PC-3 (cell line): Measurements from ENCODE around the gene AGAP1. TPM values are rescaled to one million over a fixed set of nuclear protein-coding genes. Genes with fewer than 3 reads are reported as not detected.

Source experiments
- ATAC-seq: fragments of 200-7000 bp; cut with Tn5 transposase; 2 replicates; pipeline ENCODE4 v1.9.1; 2020; ENCODE audit warnings: mild to moderate bottlenecking, moderate library complexity
- BruUV-seq: library from RNA; stranded (reverse); fragments of 400-500 nt; replicated peaks from 2 replicates; lab custom pipeline; 2021; lab: Mats Ljungman, UMichigan
- CTCF ChIA-PET: fragments of 300-600 bp; sonication (Branson Sonifier 250); formaldehyde crosslinking; loops from one replicate; lab custom pipeline; 2022; ENCODE audit warnings: antibody characterized with exemption; lab: Charles Lee
- POLR2A ChIA-PET: fragments of 300-600 bp; sonication (Branson Sonifier 250); formaldehyde crosslinking; loops from one replicate; lab custom pipeline; 2022; ENCODE audit warnings: antibody characterized with exemption; ENCODE audit not compliant: unreplicated experiment; lab: Charles Lee
- DNase-seq: peaks from one replicate; pipeline ENCODE4 v3.0.0-alpha.2; 2015
- H2AFZ ChIP-seq: fragments of 300-600 bp; sonication (generic); 2 replicates; pipeline ENCODE4 v1.6.0; 2016; ENCODE audit warnings: antibody characterized with exemption, low read length
- H3F3A ChIP-seq: fragments of 300-600 bp; sonication (generic); one replicate; pipeline ENCODE4 v1.6.0; 2017; ENCODE audit warnings: antibody characterized with exemption, low read length, control low read depth, mild to moderate bottlenecking; ENCODE audit not compliant: unreplicated experiment
- H3K27ac ChIP-seq: fragments of 300-600 bp; sonication (generic); 2 replicates; pipeline ENCODE4 v1.5.1; 2016; ENCODE audit warnings: mild to moderate bottlenecking, low read length
- H3K27me3 ChIP-seq: fragments of 300-600 bp; sonication (generic); 2 replicates; pipeline ENCODE4 v1.6.1; 2016; ENCODE audit warnings: low read length, mixed read lengths
- H3K36me3 ChIP-seq: fragments of 300-600 bp; sonication (generic); 2 replicates; pipeline ENCODE4 v1.6.1; 2016; ENCODE audit warnings: low read depth, mixed run types, low read length, mixed read lengths
- H3K4me1 ChIP-seq: fragments of 300-600 bp; sonication (generic); 2 replicates; pipeline ENCODE4 v1.5.1; 2016; ENCODE audit warnings: low read length; ENCODE audit not compliant: insufficient read depth
- H3K4me2 ChIP-seq: fragments of 300-600 bp; sonication (generic); 2 replicates; pipeline ENCODE4 v1.6.0; 2016; ENCODE audit warnings: low read length
- H3K4me3 ChIP-seq: fragments of 300-600 bp; sonication (generic); 2 replicates; pipeline ENCODE4 v1.5.1; 2016; ENCODE audit warnings: mild to moderate bottlenecking, low read length, mixed read lengths
- H3K79me2 ChIP-seq: fragments of 300-600 bp; sonication (generic); 2 replicates; pipeline ENCODE4 v1.6.1; 2017; ENCODE audit warnings: low read length, mixed read lengths
- H3K9ac ChIP-seq: fragments of 300-600 bp; sonication (generic); 2 replicates; pipeline ENCODE4 v1.6.0; 2016; ENCODE audit warnings: mild to moderate bottlenecking, low read length
- H3K9me2 ChIP-seq: fragments of 300-600 bp; sonication (generic); replicated peaks from 2 replicates; pipeline ENCODE4 v1.6.1; 2016; ENCODE audit warnings: mixed run types, low read length, mixed read lengths
- H3K9me3 ChIP-seq: fragments of 300-600 bp; sonication (generic); 2 replicates; pipeline ENCODE4 v1.6.1; 2016; ENCODE audit warnings: low read length, mixed read lengths
- H4K20me1 ChIP-seq: fragments of 300-600 bp; sonication (generic); 2 replicates; pipeline ENCODE4 v1.6.1; 2016; ENCODE audit warnings: low read length, mixed read lengths
- EZH2 ChIP-seq: fragments of 300-600 bp; sonication (generic); IDR thresholded peaks from one replicate; pipeline ENCODE4 v1.6.1; 2017; ENCODE audit warnings: antibody characterized with exemption, mild to moderate bottlenecking, low read length; ENCODE audit not compliant: unreplicated experiment
- EZH2phosphoT487 ChIP-seq: fragments of 300-600 bp; sonication (generic); IDR thresholded peaks from 2 replicates; pipeline ENCODE4 v1.6.1; 2018; ENCODE audit warnings: mild to moderate bottlenecking, antibody characterized with exemption, low read length, borderline replicate concordance
- intact Hi-C: fragments of 100-400 bp; cut with micrococcal nuclease; formaldehyde crosslinking; loops from 2 replicates; pipeline ENCODE4 v1.9.0; 2023
- total RNA-seq: library from RNA; depleted of rRNA; stranded (reverse); fragments of >200 nt; gene quantifications from 2 replicates; pipeline ENCODE4 v1.2.3, GENCODE V29; 2014
- TF ChIP-seq, protein P1 (sequence below): fragments of 300-600 bp; sonication (generic); conservative IDR thresholded peaks from 2 replicates; pipeline ENCODE4 v1.5.1; 2017; ENCODE audit warnings: antibody characterized with exemption, low read depth, mild to moderate bottlenecking, low read length

Gene AGAP1
- total RNA-seq, 1 experiment from 2014 or later: 31.0 TPM

DNA sequence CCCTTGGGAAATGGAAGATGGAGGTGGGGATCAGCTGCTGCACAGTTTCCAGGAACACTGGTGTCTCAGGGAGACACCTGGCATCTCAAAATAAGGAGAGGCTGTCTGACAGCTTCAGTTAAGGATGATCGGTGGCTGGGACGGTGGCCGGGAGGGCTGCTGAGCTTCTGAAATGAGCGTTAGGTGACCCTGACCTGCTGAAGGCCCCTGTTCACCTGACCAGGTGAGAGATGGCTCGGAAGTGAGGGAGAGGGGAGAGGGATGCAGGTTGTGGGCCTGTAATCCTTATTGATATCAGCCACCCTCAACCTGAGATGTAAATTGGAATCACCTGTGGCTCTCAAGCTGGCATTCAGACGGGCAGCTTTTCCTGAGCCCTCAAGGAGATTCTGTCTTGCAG lies 99.0 kb downstream of the AGAP1 start:
- Histone ChIP-seq H3K27me3 (no peaks in the 10 kb centered on the region), H3K4me3 (no peak overlapping the region), H3K9me2 (no peaks in the 10 kb centered on the region), H3K4me1 (no peaks in the 10 kb centered on the region), H3K4me2 (no peak overlapping the region), H3K27ac (no peak overlapping the region), H3K9ac (no peak overlapping the region), H3K36me3 (no peaks in the 10 kb centered on the region), H2AFZ (no peak overlapping the region), H3K9me3 (no peaks in the 10 kb centered on the region), H3F3A (no peaks in the 10 kb centered on the region), H4K20me1 (no peaks in the 10 kb centered on the region; the same call in 1 of the 2 replicates), H3K79me2 (peaks cover 62% of the 10 kb centered on the region)
- intact Hi-C loops: no loop called here
- DNase-seq (no peak), ATAC-seq (no peak)
- CTCF ChIA-PET: no interaction called here
- POLR2A ChIA-PET: interaction anchor here (0.7 kb wide), 1 partner anchor 134 kb away, joined by 4 read pairs; no protein-coding TSS in a partner anchor
- TF ChIP-seq EZH2 (no peak), EZH2phosphoT487 (no peak)
- TF ChIP-seq, protein P1, sequence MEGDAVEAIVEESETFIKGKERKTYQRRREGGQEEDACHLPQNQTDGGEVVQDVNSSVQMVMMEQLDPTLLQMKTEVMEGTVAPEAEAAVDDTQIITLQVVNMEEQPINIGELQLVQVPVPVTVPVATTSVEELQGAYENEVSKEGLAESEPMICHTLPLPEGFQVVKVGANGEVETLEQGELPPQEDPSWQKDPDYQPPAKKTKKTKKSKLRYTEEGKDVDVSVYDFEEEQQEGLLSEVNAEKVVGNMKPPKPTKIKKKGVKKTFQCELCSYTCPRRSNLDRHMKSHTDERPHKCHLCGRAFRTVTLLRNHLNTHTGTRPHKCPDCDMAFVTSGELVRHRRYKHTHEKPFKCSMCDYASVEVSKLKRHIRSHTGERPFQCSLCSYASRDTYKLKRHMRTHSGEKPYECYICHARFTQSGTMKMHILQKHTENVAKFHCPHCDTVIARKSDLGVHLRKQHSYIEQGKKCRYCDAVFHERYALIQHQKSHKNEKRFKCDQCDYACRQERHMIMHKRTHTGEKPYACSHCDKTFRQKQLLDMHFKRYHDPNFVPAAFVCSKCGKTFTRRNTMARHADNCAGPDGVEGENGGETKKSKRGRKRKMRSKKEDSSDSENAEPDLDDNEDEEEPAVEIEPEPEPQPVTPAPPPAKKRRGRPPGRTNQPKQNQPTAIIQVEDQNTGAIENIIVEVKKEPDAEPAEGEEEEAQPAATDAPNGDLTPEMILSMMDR: no peak
- no TSS peak for BruUV-seq

DNA sequence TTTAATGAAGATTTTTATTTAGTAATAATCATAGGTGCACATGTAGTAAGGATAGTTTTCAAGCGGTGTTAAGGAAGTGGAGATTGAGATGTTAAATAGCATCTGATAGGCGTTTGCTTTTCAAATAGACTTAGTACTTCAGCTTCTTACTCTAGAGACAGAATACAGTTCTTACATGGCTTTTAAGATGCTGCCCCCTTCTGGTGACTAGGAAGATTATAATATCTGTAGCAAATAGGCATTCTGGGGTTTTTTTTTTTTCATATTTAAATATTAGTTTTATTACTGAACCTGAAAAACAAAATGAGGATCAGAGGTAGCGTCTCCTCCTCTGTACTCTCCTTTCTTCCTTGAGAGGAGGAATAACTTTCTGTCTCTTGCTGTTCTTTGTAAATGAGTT lies 100.2 kb downstream of the AGAP1 start:
- H3K4me3 ChIP-seq: no peak overlapping the region
- ChIA-PET CTCF (interaction anchor here (0.6 to 1.0 kb wide), 11 partner anchors 17 to 487 kb away, joined by 3 to 23 read pairs (median 5); no protein-coding TSS in a partner anchor), POLR2A (interaction anchor here (0.6 kb wide), 1 partner anchor 24 kb away, joined by 3 read pairs; no protein-coding TSS in a partner anchor)
- no peak overlapping the region for H3K9ac ChIP-seq
- no TSS peak for BruUV-seq
- H3K9me2 ChIP-seq: no peaks in the 10 kb centered on the region
- H3F3A ChIP-seq: no peaks in the 10 kb centered on the region
- no peaks in the 10 kb centered on the region for H3K27me3 ChIP-seq
- no peak for TF ChIP-seq EZH2
- TF ChIP-seq, protein P1: peak; percentile 68
- H3K27ac ChIP-seq: no peak overlapping the region
- no peaks in the 10 kb centered on the region for H3K4me1 ChIP-seq
- H3K4me2 ChIP-seq: no peak overlapping the region
- no peak overlapping the region for H2AFZ ChIP-seq
- ATAC-seq (peak; percentile 80), DNase-seq (peak; percentile 75)
- peaks cover 64% of the 10 kb centered on the region for H3K79me2 ChIP-seq
- no peaks in the 10 kb centered on the region for H3K9me3 ChIP-seq
- intact Hi-C loops: loop anchor here (1.0 to 2.0 kb wide), 4 partner anchors 42 to 458 kb away; partner anchors contain the start of gene AGAP1
- H4K20me1 ChIP-seq: no peaks in the 10 kb centered on the region; the same call in 1 of the 2 replicates
- no peaks in the 10 kb centered on the region for H3K36me3 ChIP-seq

DNA sequence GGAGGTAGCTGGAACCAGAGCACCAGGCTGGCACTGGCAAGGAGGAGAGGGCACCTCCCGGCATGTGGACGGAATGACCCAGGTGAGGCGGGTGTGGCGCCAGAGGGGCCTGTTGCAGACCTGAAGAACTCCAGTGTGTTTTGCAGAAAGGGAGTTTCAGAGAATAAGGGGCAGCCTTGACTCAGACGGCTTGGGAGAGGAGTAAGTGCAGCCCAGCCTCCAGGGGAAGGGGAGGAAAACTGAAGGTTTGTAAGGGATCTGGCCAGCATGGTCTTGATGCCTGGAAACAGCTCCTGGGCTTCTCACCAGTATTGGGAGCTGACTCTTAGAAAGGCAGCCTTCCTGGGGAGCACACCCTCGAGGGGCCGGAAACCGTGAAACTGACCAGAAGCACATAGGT lies 101.1 kb downstream of the AGAP1 start:
- no peaks in the 10 kb centered on the region; the same call in 1 of the 2 replicates for H4K20me1 ChIP-seq
- POLR2A ChIA-PET: no interaction called here
- H3K79me2 ChIP-seq: peaks cover 73% of the 10 kb centered on the region

More for the DNA sequence above, 101.1 kb downstream of the AGAP1 start:
- no peaks in the 10 kb centered on the region for H3F3A ChIP-seq
- H3K27me3 ChIP-seq: no peaks in the 10 kb centered on the region
- no peak overlapping the region for H3K4me3 ChIP-seq
- DNase-seq (no peak), ATAC-seq (no peak)
- no peak overlapping the region for H2AFZ ChIP-seq
- H3K9me3 ChIP-seq: no peaks in the 10 kb centered on the region
- CTCF ChIA-PET: interaction anchor here (0.6 to 2.4 kb wide), 5 partner anchors 146 to 497 kb away, joined by 3 to 25 read pairs (median 3); no protein-coding TSS in a partner anchor
- H3K27ac ChIP-seq: no peak overlapping the region
- intact Hi-C loops: loop anchor here (1.0 to 2.0 kb wide), 7 partner anchors 43 to 459 kb away; partner anchors contain the start of gene AGAP1
- no peaks in the 10 kb centered on the region for H3K36me3 ChIP-seq
- no peaks in the 10 kb centered on the region for H3K9me2 ChIP-seq
- BruUV-seq: no TSS peak
- no peaks in the 10 kb centered on the region for H3K4me1 ChIP-seq
- H3K4me2 ChIP-seq: no peak overlapping the region
- no peak overlapping the region for H3K9ac ChIP-seq
- TF ChIP-seq, protein P1: no peak
- TF ChIP-seq EZH2 (no peak), EZH2phosphoT487 (no peak)
